Upper lobe of left lung (tissue), 6 donors: ENCODE measurements around the gene RFC1. TPM values are rescaled to one million over a fixed set of nuclear protein-coding genes. Genes with fewer than 3 reads are reported as not detected.

ENCODE experiments used
- ATAC-seq, 2 donors: fragments of 200-7000 bp; cut with Tn5 transposase; one replicate each; pipeline ENCODE4 v1.9.1; 2022; ENCODE audit warnings: mild to moderate bottlenecking in 2 of 2, moderate library complexity in 2 of 2; ENCODE audit not compliant: low FRiP score in 2 of 2
- DNase-seq, 2 donors: peaks; one replicate each; pipeline ENCODE4 v3.0.0-alpha.2; 2019 to 2020
- H3K27ac ChIP-seq, 4 donors: fragments of 200-600 bp; sonication (generic); one replicate each; pipeline ENCODE4 v1.5.1; 2016 to 2019
- H3K27me3 ChIP-seq, 4 donors: fragments of 200-600 bp; sonication (generic); one replicate each; pipeline ENCODE4 v1.5.1; 2017 to 2019
- H3K36me3 ChIP-seq, 4 donors: fragments of 200-600 bp; sonication (generic); one replicate each; pipeline ENCODE4 v1.5.1; 2016 to 2019
- H3K4me1 ChIP-seq, 4 donors: fragments of 200-600 bp; sonication (generic); one replicate each; pipeline ENCODE4 v1.5.1; 2018 to 2019
- H3K4me3 ChIP-seq, 4 donors: fragments of 200-600 bp; sonication (generic); one replicate each; pipeline ENCODE4 v1.5.1; 2017 to 2019; ENCODE audit warnings: mild to moderate bottlenecking in 2 of 4, moderate library complexity in 1 of 4
- H3K9me3 ChIP-seq, 4 donors: fragments of 200-600 bp; sonication (generic); one replicate each; pipeline ENCODE4 v1.5.1; 2018 to 2019
- EP300 ChIP-seq, 4 donors: sonication (generic); formaldehyde crosslinking; IDR thresholded peaks; one replicate each; pipeline ENCODE4 v1.5.1; 2017; ENCODE audit warnings: antibody characterized with exemption in 4 of 4, control low read depth in 2 of 4
- POLR2A ChIP-seq, 4 donors: fragments of 450-650 bp; IDR thresholded peaks; one replicate each; pipeline ENCODE4 v1.5.1; 2016 to 2017; ENCODE audit warnings: antibody characterized with exemption in 4 of 4, mild to moderate bottlenecking in 2 of 4
- POLR2AphosphoS5 ChIP-seq, 2 donors: sonication (generic); formaldehyde crosslinking; IDR thresholded peaks; one replicate each; pipeline ENCODE4 v1.5.1; 2017; ENCODE audit warnings: antibody characterized with exemption in 2 of 2
- WGBS, 2 donors: methylation state at CpG; one replicate each; pipeline ENCODE4 v1.1.5; 2017 to 2018; 5-methylcytosine and 5-hydroxymethylcytosine counted together
- total RNA-seq, 6 donors: library from RNA; depleted of rRNA in 4 of 6; stranded (reverse); fragments of >200 nt in 4 of 6; gene quantifications; one replicate each; pipeline versions ENCODE4 v1.1.0 to v1.2.1, GENCODE V29; 2016 to 2021
- TF ChIP-seq, protein P1 (sequence below), 6 experiments: fragments of 450-650 bp in 4 of 6; fragments of 200-600 bp in 2 of 6; sonication (generic) in 2 of 6; IDR thresholded peaks; one replicate each; pipeline ENCODE4 v1.5.1; 2016 to 2019; ENCODE audit warnings: antibody characterized with exemption in 6 of 6
- donor health status: DM: no; HTN: no; CAD: no; lungs with moderate emphysema.
- donor health status: DM: no; HTN: yes; CAD: no; lungs with severe emphysema.

Gene RFC1
- total RNA-seq, 6 donors from 2014 or later, result 33.0 to 127 (median 44.4) TPM

DNA sequence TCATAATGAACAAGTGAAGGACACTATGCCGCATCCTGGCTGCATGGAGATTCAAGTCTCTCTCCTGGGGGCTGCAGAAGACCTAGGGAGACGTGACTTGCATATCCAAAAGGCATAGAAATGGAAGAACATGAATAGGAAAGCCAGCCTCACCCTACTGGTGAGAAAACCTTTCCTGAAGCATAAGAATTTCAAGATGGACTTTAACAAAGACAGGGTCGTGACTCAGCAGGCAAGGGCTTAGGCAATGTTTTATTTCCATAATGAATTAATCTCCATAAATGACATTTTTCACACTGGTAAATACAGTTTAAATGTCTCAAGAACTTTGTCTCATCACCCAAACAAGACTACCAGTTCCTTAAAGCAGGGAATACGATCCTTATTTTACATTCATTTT, 78.9 kb downstream of the RFC1 start:
- H3K27me3 ChIP-seq, result no peaks in the 10 kb centered on the region
- DNase-seq (no peak), ATAC-seq (no peak)
- H3K9me3 ChIP-seq, result no peaks in the 10 kb centered on the region
- TF ChIP-seq, protein P1, sequence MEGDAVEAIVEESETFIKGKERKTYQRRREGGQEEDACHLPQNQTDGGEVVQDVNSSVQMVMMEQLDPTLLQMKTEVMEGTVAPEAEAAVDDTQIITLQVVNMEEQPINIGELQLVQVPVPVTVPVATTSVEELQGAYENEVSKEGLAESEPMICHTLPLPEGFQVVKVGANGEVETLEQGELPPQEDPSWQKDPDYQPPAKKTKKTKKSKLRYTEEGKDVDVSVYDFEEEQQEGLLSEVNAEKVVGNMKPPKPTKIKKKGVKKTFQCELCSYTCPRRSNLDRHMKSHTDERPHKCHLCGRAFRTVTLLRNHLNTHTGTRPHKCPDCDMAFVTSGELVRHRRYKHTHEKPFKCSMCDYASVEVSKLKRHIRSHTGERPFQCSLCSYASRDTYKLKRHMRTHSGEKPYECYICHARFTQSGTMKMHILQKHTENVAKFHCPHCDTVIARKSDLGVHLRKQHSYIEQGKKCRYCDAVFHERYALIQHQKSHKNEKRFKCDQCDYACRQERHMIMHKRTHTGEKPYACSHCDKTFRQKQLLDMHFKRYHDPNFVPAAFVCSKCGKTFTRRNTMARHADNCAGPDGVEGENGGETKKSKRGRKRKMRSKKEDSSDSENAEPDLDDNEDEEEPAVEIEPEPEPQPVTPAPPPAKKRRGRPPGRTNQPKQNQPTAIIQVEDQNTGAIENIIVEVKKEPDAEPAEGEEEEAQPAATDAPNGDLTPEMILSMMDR (IDR thresholded peaks at IDR 0.05), result no peak
- TF ChIP-seq POLR2A (IDR thresholded peaks at IDR 0.05) (no peak), EP300 (IDR thresholded peaks at IDR 0.05) (no peak), POLR2AphosphoS5 (IDR thresholded peaks at IDR 0.05) (no peak)
- H3K27ac ChIP-seq, result no peak overlapping the region
- no peaks in the 10 kb centered on the region for H3K4me1 ChIP-seq
- H3K36me3 ChIP-seq, result peaks cover 15 to 72% (median 46%) of the 10 kb centered on the region in 4 donors
- WGBS, 2 donors, result 91 to 96% methylated on average over 4 of the region's 4 CpGs
- no peak overlapping the region for H3K4me3 ChIP-seq

DNA sequence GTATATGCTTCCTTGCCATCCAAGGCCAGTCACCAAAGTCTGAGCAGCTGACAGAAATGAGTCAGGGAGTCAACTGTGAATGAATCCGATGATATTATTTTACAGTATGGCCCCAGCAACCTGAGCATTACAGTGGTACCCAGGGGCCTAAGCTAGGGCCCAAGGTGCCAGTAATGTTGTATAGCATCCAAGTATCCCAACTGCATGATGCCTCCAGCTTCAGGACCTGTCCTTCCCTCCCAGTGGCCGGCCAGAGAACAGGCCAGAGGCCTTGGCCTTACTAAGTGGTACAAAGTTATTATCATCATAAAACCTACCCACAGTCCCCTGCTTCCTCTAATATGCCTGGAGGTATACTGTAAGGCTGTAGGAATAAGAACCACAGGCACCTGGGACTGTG, 79.9 kb downstream of the RFC1 start:
- H3K27me3 ChIP-seq, result no peaks in the 10 kb centered on the region
- peaks cover 15 to 63% (median 43%) of the 10 kb centered on the region in 4 donors for H3K36me3 ChIP-seq
- 93 to 100% methylated on average over 1 to 2 of the region's 2 CpGs for WGBS, 2 donors
- DNase-seq (no peak), ATAC-seq (no peak)
- H3K4me1 ChIP-seq, result no peaks in the 10 kb centered on the region
- H3K4me3 ChIP-seq, result no peak overlapping the region
- no peak overlapping the region for H3K27ac ChIP-seq
- no peaks in the 10 kb centered on the region for H3K9me3 ChIP-seq
- TF ChIP-seq EP300 (IDR thresholded peaks at IDR 0.05) (no peak), POLR2A (IDR thresholded peaks at IDR 0.05) (no peak), POLR2AphosphoS5 (IDR thresholded peaks at IDR 0.05) (no peak)
- TF ChIP-seq, protein P1 (IDR thresholded peaks at IDR 0.05), result no peak

DNA sequence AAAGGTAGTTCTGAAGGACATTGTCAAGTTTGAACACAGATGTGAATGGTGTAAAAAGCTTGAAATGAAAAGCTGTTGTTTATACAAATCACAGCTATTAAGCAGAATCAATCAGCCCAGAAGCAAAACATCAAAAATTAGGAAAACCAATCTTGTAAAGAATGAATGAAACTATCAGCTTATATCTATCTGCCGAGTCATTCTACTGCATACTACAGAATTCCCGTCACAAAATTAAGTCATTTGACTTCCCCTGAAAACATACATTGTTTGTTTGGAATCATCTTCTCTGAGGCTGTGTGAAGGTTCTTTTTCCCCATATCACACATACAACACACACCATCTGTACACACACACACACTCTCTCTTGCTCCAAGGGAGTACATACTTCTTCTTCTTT, 80.3 kb downstream of the RFC1 start:
- TF ChIP-seq, protein P1 (IDR thresholded peaks at IDR 0.05), result no peak
- no peak for TF ChIP-seq POLR2A (IDR thresholded peaks at IDR 0.05)
- TF ChIP-seq POLR2AphosphoS5 (IDR thresholded peaks at IDR 0.05), result no peak
- no peak for TF ChIP-seq EP300 (IDR thresholded peaks at IDR 0.05)
- peaks cover 15 to 59% (median 39%) of the 10 kb centered on the region in 4 donors for H3K36me3 ChIP-seq
- ATAC-seq (no peak), DNase-seq (no peak)
- no peak overlapping the region for H3K4me3 ChIP-seq
- H3K9me3 ChIP-seq, result no peaks in the 10 kb centered on the region
- H3K27me3 ChIP-seq, result no peaks in the 10 kb centered on the region
- WGBS, 2 donors, result 91 to 94% methylated on average over 2 of the region's 2 CpGs
- no peak overlapping the region for H3K27ac ChIP-seq
- no peaks in the 10 kb centered on the region for H3K4me1 ChIP-seq

DNA sequence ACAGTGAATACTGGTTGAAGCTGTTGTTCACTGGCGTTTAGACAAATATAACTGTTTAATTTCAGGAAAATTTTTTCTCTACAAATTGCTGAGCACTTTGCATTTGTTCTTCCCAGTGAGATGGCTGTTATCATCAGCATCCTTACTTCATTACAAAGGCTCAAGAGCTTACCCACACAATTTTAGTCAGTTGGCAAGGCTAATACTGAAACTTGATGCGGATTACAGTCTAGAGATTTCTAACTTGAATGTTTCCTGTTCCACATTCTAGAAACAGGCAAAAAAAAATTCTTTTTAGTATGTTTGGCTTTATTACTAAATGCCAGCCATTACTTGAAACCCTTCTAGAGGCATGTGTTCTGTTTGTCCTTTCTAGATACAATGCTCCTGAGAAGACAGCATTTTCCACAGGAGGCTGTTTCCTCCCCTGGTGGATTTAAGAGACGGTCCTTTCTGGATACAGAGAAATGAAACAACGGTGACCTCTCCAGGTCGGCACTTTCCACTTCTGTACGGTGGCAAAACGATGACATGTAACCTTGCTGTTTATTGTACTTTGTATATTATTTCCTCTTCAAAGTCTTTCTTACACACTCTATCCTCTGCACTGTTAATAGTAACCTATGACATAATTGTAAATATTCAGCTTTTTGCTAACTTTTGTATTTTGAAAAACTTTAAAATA, 80.9 kb downstream of the RFC1 start:
- H3K4me3 ChIP-seq, result no peak overlapping the region
- no peaks in the 10 kb centered on the region for H3K9me3 ChIP-seq
- ATAC-seq (no peak), DNase-seq (no peak)
- WGBS, 2 donors, result 59 to 78% methylated on average over 7 of the region's 7 CpGs
- H3K4me1 ChIP-seq, result no peaks in the 10 kb centered on the region
- peaks cover 15 to 59% (median 35%) of the 10 kb centered on the region in 4 donors for H3K36me3 ChIP-seq
- no peak overlapping the region for H3K27ac ChIP-seq
- TF ChIP-seq EP300 (IDR thresholded peaks at IDR 0.05) (no peak), POLR2A (IDR thresholded peaks at IDR 0.05) (no peak), POLR2AphosphoS5 (IDR thresholded peaks at IDR 0.05) (no peak)
- TF ChIP-seq, protein P1 (IDR thresholded peaks at IDR 0.05), result no peak
- no peaks in the 10 kb centered on the region for H3K27me3 ChIP-seq

DNA sequence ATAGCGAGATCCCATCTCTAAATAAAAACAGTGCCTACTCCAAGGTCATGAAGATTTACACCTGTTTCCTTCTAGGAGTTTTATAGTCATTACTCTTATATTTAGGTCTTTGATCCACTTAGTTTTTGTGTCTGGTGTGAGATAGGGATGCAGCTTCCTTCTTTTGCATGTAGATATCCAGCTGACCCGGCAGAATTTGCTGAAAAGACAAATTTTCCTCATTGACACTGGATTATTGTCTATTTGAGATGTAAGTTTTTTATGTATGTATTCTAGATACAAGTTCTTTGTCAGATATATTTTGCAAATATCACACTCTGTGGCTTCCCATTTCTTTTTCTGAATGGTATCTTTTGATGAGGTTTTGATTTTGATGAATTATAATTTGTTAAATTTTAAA, 85.4 kb downstream of the RFC1 start:
- no peak for DNase-seq
- peaks cover 0 to 59% (median 8%) of the 10 kb centered on the region in 4 donors for H3K36me3 ChIP-seq
- H3K27me3 ChIP-seq, result no peaks in the 10 kb centered on the region
- H3K27ac ChIP-seq, result no peak overlapping the region
- H3K4me1 ChIP-seq, result no peaks in the 10 kb centered on the region
- WGBS, 2 donors, result 88 to 98% methylated on average over 2 of the region's 2 CpGs
- H3K9me3 ChIP-seq, result no peaks in the 10 kb centered on the region
- H3K4me3 ChIP-seq, result no peak overlapping the region
- ATAC-seq, result no peak
- TF ChIP-seq EP300 (IDR thresholded peaks at IDR 0.05) (no peak), POLR2AphosphoS5 (IDR thresholded peaks at IDR 0.05) (no peak), POLR2A (IDR thresholded peaks at IDR 0.05) (no peak)
